HCT116 (cell line): Measurements from ENCODE around the gene TDRD9. TPM values are rescaled to one million over a fixed set of nuclear protein-coding genes. Genes with fewer than 3 reads are reported as not detected.

Experiments
- ATAC-seq: fragments of 200-7000 bp; cut with Tn5 transposase; 2 replicates; pipeline ENCODE4 v1.9.1; 2020; ENCODE audit warnings: mild to moderate bottlenecking, moderate library complexity
- BruUV-seq: library from RNA; stranded (reverse); fragments of 400-500 nt; replicated peaks from 2 replicates; lab custom pipeline; 2021; lab: Mats Ljungman, UMichigan
- CTCF ChIA-PET: fragments of 300-600 bp; sonication (Branson Sonifier 250); formaldehyde crosslinking; loops from one replicate; lab custom pipeline; 2021; ENCODE audit warnings: antibody characterized with exemption; lab: Charles Lee
- POLR2A ChIA-PET: fragments of 300-600, 350-600 bp; sonication (Branson Sonifier 250); formaldehyde crosslinking; loops from one replicate; lab custom pipeline; 2021; ENCODE audit warnings: antibody characterized with exemption; lab: Charles Lee
- RAD21 ChIA-PET, 2 experiments: fragments of 300-600 bp; sonication (Branson Sonifier 250); formaldehyde crosslinking; loops; one replicate each; lab custom pipeline; 2023; ENCODE audit warnings: low total read pairs in 2 of 2; ENCODE audit not compliant: uncharacterized antibody in 2 of 2, unreplicated experiment in 2 of 2, low non-redundant PET in 1 of 2; lab: Charles Lee
- DNase-seq: peaks from one replicate; pipeline ENCODE4 v3.0.0-alpha.2; 2010; ENCODE audit warnings: low read depth, low spot score
- H2AFZ ChIP-seq: fragments of 200-600 bp; shearing (Covaris generic), sonication (generic); 2 replicates; pipeline ENCODE4 v1.6.1; 2017; ENCODE audit warnings: low read depth, mixed run types, mixed read lengths, antibody characterized with exemption, low read length; ENCODE audit not compliant: poor library complexity, severe bottlenecking
- H3K27ac ChIP-seq: 2 replicates; pipeline ENCODE4 v1.5.1; 2012; ENCODE audit warnings: low read depth, low read length
- H3K27me3 ChIP-seq: fragments of 200-600 bp; sonication (generic); 2 replicates; pipeline ENCODE4 v1.6.1; 2016; ENCODE audit warnings: mixed run types, low read length, mixed read lengths; ENCODE audit not compliant: insufficient read depth
- H3K36me3 ChIP-seq, 2 experiments: fragments of 200-500 bp in 1 of 2; fragments of 200-600 bp in 1 of 2; sonication (Bioruptor generic) in 1 of 2; sonication (generic) in 1 of 2; 2 replicates each; pipeline versions ENCODE4 v1.5.1 to v1.6.1; 2014 to 2016; ENCODE audit warnings: low read length in 2 of 2, inconsistent platforms in 1 of 2, mixed read lengths in 1 of 2, mixed run types in 1 of 2; ENCODE audit not compliant: insufficient read depth in 2 of 2, control insufficient read depth in 1 of 2
- H3K4me1 ChIP-seq, 2 experiments: fragments of 200-600 bp in 1 of 2; sonication (generic) in 1 of 2; 2 replicates each; pipeline versions ENCODE4 v1.5.1 to v1.6.1; 2012 to 2017; ENCODE audit warnings: low read length in 2 of 2, inconsistent platforms in 1 of 2, mild to moderate bottlenecking in 1 of 2, mixed read lengths in 1 of 2, mixed run types in 1 of 2, moderate library complexity in 1 of 2; ENCODE audit not compliant: insufficient read depth in 2 of 2, control insufficient read depth in 1 of 2
- H3K4me2 ChIP-seq: fragments of 200-600 bp; sonication (generic); 2 replicates; pipeline ENCODE4 v1.6.1; 2017; ENCODE audit warnings: mixed run types, low read length, mixed read lengths
- H3K4me3 ChIP-seq, 2 experiments: fragments of 200-600 bp in 1 of 2; sonication (generic) in 1 of 2; replicated peaks in 1 of 2; 2 replicates each; pipeline ENCODE4 v1.5.1; 2011 to 2016; ENCODE audit warnings: low read length in 2 of 2, control low read depth in 1 of 2, low read depth in 1 of 2, mild to moderate bottlenecking in 1 of 2, mixed read lengths in 1 of 2, mixed run types in 1 of 2
- H3K79me2 ChIP-seq: fragments of 200-600 bp; sonication (generic); 2 replicates; pipeline ENCODE4 v1.6.1; 2017; ENCODE audit warnings: mild to moderate bottlenecking, mixed run types, low read length, moderate library complexity, mixed read lengths; ENCODE audit not compliant: insufficient read depth
- H3K9ac ChIP-seq: fragments of 200-600 bp; sonication (generic); 2 replicates; pipeline ENCODE4 v1.6.1; 2016; ENCODE audit warnings: low read length, mixed read lengths
- H3K9me2 ChIP-seq: fragments of 200-600 bp; sonication (generic), shearing (Covaris generic); 2 replicates; pipeline ENCODE4 v1.6.1; 2017; ENCODE audit warnings: mixed run types, mild to moderate bottlenecking, moderate library complexity; ENCODE audit not compliant: insufficient read depth
- H3K9me3 ChIP-seq, 2 experiments: fragments of 200-500 bp in 1 of 2; fragments of 200-600 bp in 1 of 2; sonication (Bioruptor generic) in 1 of 2; sonication (generic) in 1 of 2; 2 replicates each; pipeline ENCODE4 v1.6.1; 2014 to 2017; ENCODE audit warnings: low read length in 2 of 2, mixed read lengths in 2 of 2, inconsistent platforms in 1 of 2, low read depth in 1 of 2, mild to moderate bottlenecking in 1 of 2, mixed run types in 1 of 2, moderate library complexity in 1 of 2; ENCODE audit not compliant: control insufficient read depth in 1 of 2, insufficient read depth in 1 of 2
- H4K20me1 ChIP-seq: fragments of 200-600 bp; sonication (generic), shearing (Covaris generic); 2 replicates; pipeline ENCODE4 v1.6.1; 2017; ENCODE audit warnings: mixed run types, mild to moderate bottlenecking, moderate library complexity; ENCODE audit not compliant: insufficient read depth
- CBX3 ChIP-seq: IDR thresholded peaks from 2 replicates; pipeline ENCODE4 v1.6.1; 2012; ENCODE audit warnings: low read depth
- CEBPB ChIP-seq: IDR thresholded peaks from 2 replicates; pipeline ENCODE4 v1.6.1; 2012; ENCODE audit warnings: low read depth
- EGR1 ChIP-seq: IDR thresholded peaks from 2 replicates; pipeline ENCODE4 v1.6.1; 2012; ENCODE audit warnings: low read depth
- ELF1 ChIP-seq: IDR thresholded peaks from 2 replicates; pipeline ENCODE4 v1.6.1; 2012; ENCODE audit warnings: low read depth, borderline replicate concordance
- EZH2 ChIP-seq: fragments of 200-600 bp; sonication (generic); IDR thresholded peaks from 2 replicates; pipeline ENCODE4 v1.6.1; 2017; ENCODE audit warnings: antibody characterized with exemption, mixed run types
- FOSL1 ChIP-seq: IDR thresholded peaks from 2 replicates; pipeline ENCODE4 v1.6.1; 2012; ENCODE audit warnings: low read depth
- JUND ChIP-seq: IDR thresholded peaks from 2 replicates; pipeline ENCODE4 v1.6.1; 2012
- POLR2A ChIP-seq: IDR thresholded peaks from 2 replicates; pipeline ENCODE4 v1.7.0; 2011; ENCODE audit warnings: borderline replicate concordance; ENCODE audit not compliant: insufficient read depth, insufficient read length; ENCODE audit errors: extremely low read depth
- RAD21 ChIP-seq: IDR thresholded peaks from 2 replicates; pipeline ENCODE4 v1.6.1; 2012; ENCODE audit warnings: low read depth, mild to moderate bottlenecking
- SIN3A ChIP-seq: IDR thresholded peaks from 2 replicates; pipeline ENCODE4 v1.6.1; 2012; ENCODE audit warnings: low read depth
- SP1 ChIP-seq: IDR thresholded peaks from 2 replicates; pipeline ENCODE4 v1.6.1; 2012; ENCODE audit warnings: low read depth
- YY1 ChIP-seq: IDR thresholded peaks from 2 replicates; pipeline ENCODE4 v1.6.1; 2011; ENCODE audit warnings: low read length, low read depth, moderate library complexity, mild to moderate bottlenecking; ENCODE audit not compliant: insufficient replicate concordance; ENCODE audit errors: extremely low read depth
- ZFX ChIP-seq: fragments of 450-650 bp; IDR thresholded peaks from 2 replicates; pipeline ENCODE4 v1.6.1; 2017
- ZNF274 ChIP-seq: fragments of 200-500 bp; sonication (Bioruptor generic); IDR thresholded peaks from 2 replicates; pipeline ENCODE4 v1.6.1; 2014; ENCODE audit warnings: mild to moderate bottlenecking, low read depth, low read length, inconsistent platforms
- intact Hi-C: fragments of 100-400 bp; cut with micrococcal nuclease; formaldehyde crosslinking; loops from 2 replicates; pipeline ENCODE4 v1.10.0; 2022
- total RNA-seq: library from RNA; stranded (reverse); gene quantifications from one replicate; pipeline ENCODE4 v1.2.1, GENCODE V29; 2021; ENCODE audit not compliant: unreplicated experiment
- TF ChIP-seq, protein P1 (sequence below): IDR thresholded peaks from 2 replicates; pipeline ENCODE4 v1.6.1; 2012; ENCODE audit warnings: low read depth
- TF ChIP-seq, protein P2 (sequence below): IDR thresholded peaks from 2 replicates; pipeline ENCODE4 v1.6.1; 2012
- TF ChIP-seq, protein P3 (sequence below): IDR thresholded peaks from 2 replicates; pipeline ENCODE4 v1.6.1; 2012
- TF ChIP-seq, protein P4 (sequence below): IDR thresholded peaks from 2 replicates; pipeline ENCODE4 v1.6.1; 2011; ENCODE audit warnings: mild to moderate bottlenecking, low read length, moderate library complexity; ENCODE audit not compliant: insufficient replicate concordance; ENCODE audit errors: extremely low read depth

Gene TDRD9
- total RNA-seq, 1 experiment from 2014 or later: not detected

DNA sequence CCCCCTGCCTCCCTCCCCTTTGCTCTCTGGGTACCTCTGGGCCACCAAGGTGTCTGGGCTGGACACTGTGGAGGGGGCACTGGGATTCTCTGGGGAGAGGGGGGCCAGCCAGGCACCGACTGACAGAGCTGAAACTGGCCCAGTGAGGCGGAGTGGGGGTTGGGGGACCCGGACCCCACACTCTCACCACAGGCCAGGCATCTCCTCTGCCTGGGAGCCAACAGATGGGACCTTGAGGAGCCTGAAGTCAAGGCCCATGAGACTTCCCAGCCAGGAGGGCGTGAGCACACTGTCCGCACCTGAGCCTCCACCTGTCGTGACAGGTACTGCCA lies 41.1 kb upstream of the TDRD9 start (continued):
- TF ChIP-seq CBX3 (no peak), YY1 (no peak), CEBPB (no peak), ZFX (no peak), JUND (no peak), RAD21 (no peak), SIN3A (no peak)
- TF ChIP-seq, protein P1, sequence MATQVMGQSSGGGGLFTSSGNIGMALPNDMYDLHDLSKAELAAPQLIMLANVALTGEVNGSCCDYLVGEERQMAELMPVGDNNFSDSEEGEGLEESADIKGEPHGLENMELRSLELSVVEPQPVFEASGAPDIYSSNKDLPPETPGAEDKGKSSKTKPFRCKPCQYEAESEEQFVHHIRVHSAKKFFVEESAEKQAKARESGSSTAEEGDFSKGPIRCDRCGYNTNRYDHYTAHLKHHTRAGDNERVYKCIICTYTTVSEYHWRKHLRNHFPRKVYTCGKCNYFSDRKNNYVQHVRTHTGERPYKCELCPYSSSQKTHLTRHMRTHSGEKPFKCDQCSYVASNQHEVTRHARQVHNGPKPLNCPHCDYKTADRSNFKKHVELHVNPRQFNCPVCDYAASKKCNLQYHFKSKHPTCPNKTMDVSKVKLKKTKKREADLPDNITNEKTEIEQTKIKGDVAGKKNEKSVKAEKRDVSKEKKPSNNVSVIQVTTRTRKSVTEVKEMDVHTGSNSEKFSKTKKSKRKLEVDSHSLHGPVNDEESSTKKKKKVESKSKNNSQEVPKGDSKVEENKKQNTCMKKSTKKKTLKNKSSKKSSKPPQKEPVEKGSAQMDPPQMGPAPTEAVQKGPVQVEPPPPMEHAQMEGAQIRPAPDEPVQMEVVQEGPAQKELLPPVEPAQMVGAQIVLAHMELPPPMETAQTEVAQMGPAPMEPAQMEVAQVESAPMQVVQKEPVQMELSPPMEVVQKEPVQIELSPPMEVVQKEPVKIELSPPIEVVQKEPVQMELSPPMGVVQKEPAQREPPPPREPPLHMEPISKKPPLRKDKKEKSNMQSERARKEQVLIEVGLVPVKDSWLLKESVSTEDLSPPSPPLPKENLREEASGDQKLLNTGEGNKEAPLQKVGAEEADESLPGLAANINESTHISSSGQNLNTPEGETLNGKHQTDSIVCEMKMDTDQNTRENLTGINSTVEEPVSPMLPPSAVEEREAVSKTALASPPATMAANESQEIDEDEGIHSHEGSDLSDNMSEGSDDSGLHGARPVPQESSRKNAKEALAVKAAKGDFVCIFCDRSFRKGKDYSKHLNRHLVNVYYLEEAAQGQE: no peak
- TF ChIP-seq, protein P2, sequence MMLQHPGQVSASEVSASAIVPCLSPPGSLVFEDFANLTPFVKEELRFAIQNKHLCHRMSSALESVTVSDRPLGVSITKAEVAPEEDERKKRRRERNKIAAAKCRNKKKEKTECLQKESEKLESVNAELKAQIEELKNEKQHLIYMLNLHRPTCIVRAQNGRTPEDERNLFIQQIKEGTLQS: no peak

DNA sequence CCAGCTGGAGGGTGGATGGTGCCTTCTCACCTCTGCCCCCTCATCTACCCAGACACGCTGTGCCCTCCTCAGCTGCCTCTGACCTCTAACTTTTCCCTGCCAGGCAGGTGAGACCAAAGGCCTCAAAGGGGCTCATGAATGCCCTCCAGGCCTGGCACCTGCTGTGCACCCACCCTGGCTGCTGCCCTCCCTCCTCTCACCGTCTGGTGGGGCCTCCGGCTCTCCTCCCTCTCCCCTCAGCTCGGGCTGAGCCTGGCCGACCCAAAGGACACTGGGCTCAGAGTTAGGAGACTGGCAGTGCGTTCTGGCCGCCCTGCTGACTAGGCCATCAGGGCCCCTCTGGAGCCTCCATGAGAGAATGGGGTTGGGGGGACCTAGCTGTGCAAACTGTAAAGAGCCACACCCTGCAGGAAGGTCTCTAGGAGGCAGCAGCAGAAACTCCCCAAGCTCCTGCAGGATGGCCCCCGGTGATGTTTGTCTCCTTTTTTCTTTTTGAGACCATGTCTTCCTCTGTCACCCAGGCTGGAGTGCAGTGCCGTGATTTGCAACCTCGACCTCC lies 40.6 kb upstream of the TDRD9 start:
- ATAC-seq (no peak), DNase-seq (no peak)
- Histone ChIP-seq H4K20me1 (no peaks in the 10 kb centered on the region), H3K4me2 (peak overlapping the region; percentile 71), H3K27me3 (no peaks in the 10 kb centered on the region), H3K9ac (no peak overlapping the region), H3K36me3 (no peaks in the 10 kb centered on the region), H3K9me2 (no peaks in the 10 kb centered on the region), H2AFZ (no peak overlapping the region), H3K27ac (no peak overlapping the region), H3K79me2 (no peaks in the 10 kb centered on the region), H3K9me3 (no peaks in the 10 kb centered on the region), H3K4me1 (peaks cover 26 to 47% of the 10 kb centered on the region in 2 experiments), H3K4me3 (no peak overlapping the region)
- no peak for TF ChIP-seq CEBPB
- TF ChIP-seq SP1: no peak
- TF ChIP-seq ZNF274: no peak
- TF ChIP-seq, protein P2: no peak
- TF ChIP-seq, protein P3, sequence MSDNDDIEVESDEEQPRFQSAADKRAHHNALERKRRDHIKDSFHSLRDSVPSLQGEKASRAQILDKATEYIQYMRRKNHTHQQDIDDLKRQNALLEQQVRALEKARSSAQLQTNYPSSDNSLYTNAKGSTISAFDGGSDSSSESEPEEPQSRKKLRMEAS: no peak
- TF ChIP-seq, protein P4, sequence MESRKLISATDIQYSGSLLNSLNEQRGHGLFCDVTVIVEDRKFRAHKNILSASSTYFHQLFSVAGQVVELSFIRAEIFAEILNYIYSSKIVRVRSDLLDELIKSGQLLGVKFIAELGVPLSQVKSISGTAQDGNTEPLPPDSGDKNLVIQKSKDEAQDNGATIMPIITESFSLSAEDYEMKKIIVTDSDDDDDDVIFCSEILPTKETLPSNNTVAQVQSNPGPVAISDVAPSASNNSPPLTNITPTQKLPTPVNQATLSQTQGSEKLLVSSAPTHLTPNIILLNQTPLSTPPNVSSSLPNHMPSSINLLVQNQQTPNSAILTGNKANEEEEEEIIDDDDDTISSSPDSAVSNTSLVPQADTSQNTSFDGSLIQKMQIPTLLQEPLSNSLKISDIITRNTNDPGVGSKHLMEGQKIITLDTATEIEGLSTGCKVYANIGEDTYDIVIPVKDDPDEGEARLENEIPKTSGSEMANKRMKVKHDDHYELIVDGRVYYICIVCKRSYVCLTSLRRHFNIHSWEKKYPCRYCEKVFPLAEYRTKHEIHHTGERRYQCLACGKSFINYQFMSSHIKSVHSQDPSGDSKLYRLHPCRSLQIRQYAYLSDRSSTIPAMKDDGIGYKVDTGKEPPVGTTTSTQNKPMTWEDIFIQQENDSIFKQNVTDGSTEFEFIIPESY: no peak
- TF ChIP-seq EGR1: no peak
- TF ChIP-seq YY1: no peak
- TF ChIP-seq EZH2: no peak
- TF ChIP-seq ELF1: no peak
- no peak for TF ChIP-seq FOSL1
- no peak for TF ChIP-seq POLR2A
- intact Hi-C loops: no loop called here
- ChIA-PET CTCF (interaction anchor here (5.6 kb wide), 1 partner anchor 13 kb away, joined by 30 read pairs; no protein-coding TSS in a partner anchor), RAD21 (no interaction called here), POLR2A (no interaction called here)
- no TSS peak for BruUV-seq
